GM12864 (cell line): ENCODE results near the gene CBLC.

Source experiments
- DNase-seq: peaks from one replicate; pipeline ENCODE4 v3.0.0-alpha.2; 2011; ENCODE audit warnings: low read depth
- H3K4me3 ChIP-seq: 2 replicates; pipeline ENCODE4 v1.5.1; 2011; ENCODE audit warnings: mild to moderate bottlenecking, low read depth, low read length, control low read depth
- TF ChIP-seq, protein P1 (sequence below): IDR thresholded peaks from 2 replicates; pipeline ENCODE4 v1.5.1; 2011; ENCODE audit warnings: low read depth, mild to moderate bottlenecking, moderate library complexity, low read length, control low read depth, inconsistent platforms; ENCODE audit errors: missing control alignments

Gene CBLC, protein sequence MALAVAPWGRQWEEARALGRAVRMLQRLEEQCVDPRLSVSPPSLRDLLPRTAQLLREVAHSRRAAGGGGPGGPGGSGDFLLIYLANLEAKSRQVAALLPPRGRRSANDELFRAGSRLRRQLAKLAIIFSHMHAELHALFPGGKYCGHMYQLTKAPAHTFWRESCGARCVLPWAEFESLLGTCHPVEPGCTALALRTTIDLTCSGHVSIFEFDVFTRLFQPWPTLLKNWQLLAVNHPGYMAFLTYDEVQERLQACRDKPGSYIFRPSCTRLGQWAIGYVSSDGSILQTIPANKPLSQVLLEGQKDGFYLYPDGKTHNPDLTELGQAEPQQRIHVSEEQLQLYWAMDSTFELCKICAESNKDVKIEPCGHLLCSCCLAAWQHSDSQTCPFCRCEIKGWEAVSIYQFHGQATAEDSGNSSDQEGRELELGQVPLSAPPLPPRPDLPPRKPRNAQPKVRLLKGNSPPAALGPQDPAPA

DNA sequence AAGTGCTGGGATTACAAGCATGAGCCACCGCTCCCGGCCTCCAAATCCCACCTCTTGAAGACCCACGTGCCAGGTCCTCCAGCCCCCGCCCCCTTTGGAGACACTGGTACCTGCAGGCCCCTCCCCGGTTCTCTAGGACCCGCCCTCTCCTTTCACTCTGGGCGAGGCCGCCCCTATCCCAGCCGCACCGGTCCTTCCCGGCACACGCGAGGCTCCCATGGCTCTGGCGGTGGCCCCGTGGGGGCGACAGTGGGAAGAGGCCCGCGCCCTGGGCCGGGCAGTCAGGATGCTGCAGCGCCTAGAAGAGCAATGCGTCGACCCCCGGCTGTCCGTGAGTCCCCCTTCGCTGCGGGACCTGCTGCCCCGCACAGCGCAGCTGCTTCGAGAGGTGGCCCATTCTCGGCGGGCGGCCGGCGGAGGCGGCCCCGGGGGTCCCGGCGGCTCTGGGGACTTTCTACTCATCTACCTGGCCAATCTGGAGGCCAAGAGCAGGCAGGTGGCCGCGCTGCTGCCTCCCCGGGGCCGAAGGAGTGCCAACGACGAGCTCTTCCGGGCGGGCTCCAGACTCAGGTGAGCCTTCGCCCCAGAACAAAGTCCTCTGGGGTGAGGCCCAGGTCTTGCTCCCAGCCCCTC lies at the start of gene CBLC:
TSS of gene CBLC (plus strand) at position 176 of the 633 bp plus-strand sequence. CDS start at position 218, 42 bp downstream.
- H3K4me3 ChIP-seq: no peak within 1 kb of the TSS
- DNase-seq: no peak
- TF ChIP-seq, protein P1, sequence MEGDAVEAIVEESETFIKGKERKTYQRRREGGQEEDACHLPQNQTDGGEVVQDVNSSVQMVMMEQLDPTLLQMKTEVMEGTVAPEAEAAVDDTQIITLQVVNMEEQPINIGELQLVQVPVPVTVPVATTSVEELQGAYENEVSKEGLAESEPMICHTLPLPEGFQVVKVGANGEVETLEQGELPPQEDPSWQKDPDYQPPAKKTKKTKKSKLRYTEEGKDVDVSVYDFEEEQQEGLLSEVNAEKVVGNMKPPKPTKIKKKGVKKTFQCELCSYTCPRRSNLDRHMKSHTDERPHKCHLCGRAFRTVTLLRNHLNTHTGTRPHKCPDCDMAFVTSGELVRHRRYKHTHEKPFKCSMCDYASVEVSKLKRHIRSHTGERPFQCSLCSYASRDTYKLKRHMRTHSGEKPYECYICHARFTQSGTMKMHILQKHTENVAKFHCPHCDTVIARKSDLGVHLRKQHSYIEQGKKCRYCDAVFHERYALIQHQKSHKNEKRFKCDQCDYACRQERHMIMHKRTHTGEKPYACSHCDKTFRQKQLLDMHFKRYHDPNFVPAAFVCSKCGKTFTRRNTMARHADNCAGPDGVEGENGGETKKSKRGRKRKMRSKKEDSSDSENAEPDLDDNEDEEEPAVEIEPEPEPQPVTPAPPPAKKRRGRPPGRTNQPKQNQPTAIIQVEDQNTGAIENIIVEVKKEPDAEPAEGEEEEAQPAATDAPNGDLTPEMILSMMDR: no peak

DNA sequence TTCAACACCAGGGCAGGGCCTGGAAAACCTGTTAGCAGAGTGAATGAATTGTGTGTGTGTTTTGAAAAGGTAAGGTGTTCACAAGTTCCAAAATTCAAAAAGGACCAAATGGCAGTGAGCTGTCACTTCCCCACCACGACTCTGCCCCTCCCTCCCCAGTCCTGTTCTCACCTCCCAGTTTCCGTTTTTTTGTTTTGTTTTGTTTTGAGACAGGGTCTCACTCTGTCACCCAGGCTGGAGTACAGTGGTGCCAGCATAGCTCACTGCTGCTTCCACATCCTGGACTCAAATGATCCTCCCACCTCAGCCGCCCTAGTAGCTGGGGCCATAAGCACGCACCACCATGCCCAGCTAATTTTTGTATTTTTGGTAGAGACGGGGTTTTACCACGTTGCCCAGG lies 49.5 kb upstream of the CBLC start:
- TF ChIP-seq, protein P1: no peak
- no peak overlapping the region for H3K4me3 ChIP-seq
- no peak for DNase-seq

DNA sequence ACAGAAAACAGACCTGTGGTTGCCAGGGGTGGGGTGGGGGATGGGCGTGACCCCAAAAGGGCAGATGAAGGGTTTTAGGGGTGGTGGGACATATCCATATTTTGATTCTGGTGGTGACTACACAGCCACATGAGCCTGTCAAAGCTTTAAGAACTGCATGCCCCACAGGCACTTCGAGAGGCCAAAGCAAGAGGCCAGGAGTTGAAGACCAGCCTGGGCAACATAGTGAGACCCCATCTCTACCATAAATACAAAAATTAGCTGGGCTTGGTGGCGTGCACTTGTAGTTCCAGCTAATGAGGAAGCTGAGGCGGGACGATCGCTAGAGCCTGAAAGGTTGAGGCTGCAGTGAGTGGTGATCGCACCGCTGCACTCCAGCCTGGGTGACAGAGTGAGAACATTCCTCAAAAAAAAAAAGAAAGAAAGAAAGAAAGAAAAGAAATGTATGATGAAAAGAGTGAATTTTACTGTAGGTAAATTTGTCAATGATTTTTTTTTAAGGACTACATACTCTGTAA lies 48.1 kb upstream of the CBLC start:
- H3K4me3 ChIP-seq: no peak overlapping the region
- TF ChIP-seq, protein P1: no peak
- DNase-seq: no peak

DNA sequence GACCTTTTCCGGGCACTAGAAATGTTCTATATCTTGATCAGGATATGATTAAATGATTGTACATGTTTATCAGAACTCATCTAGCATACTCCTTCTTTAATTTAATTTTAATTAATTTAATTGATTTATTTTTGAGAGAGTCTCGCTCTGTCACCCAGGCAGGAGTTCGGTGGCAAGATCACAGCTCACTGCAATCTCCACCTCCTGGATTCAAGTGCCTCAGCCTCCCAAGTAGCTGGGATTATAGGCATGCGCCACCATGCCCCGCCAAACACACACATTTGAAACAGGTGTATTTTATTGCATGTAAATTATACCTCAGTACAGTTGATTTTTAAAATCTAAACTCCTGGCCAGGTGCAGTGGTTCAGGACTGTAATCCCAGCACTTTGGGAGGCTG lies 46.6 kb upstream of the CBLC start:
- TF ChIP-seq, protein P1: no peak
- H3K4me3 ChIP-seq: no peak overlapping the region
- no peak for DNase-seq

DNA sequence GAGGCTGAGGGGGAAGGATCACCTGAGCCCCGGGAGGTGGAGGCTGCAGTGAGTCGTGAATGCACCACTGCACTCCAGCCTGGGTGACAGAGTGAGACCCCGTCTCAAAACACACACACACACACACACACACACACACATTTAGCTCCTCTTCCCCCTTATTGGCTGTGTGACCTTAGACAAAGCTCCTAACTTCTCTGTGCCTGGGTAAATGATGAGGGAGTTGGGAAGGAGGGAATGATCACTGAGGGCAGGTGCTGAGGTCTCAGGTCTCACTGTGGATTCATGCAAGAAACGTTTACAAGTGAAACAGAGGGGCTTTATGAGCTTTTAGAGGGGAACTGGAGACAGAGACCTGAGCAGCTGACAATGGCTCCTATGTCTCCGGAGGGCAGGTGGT lies 46.1 kb upstream of the CBLC start:
- DNase-seq: no peak
- TF ChIP-seq, protein P1: no peak
- no peak overlapping the region for H3K4me3 ChIP-seq

DNA sequence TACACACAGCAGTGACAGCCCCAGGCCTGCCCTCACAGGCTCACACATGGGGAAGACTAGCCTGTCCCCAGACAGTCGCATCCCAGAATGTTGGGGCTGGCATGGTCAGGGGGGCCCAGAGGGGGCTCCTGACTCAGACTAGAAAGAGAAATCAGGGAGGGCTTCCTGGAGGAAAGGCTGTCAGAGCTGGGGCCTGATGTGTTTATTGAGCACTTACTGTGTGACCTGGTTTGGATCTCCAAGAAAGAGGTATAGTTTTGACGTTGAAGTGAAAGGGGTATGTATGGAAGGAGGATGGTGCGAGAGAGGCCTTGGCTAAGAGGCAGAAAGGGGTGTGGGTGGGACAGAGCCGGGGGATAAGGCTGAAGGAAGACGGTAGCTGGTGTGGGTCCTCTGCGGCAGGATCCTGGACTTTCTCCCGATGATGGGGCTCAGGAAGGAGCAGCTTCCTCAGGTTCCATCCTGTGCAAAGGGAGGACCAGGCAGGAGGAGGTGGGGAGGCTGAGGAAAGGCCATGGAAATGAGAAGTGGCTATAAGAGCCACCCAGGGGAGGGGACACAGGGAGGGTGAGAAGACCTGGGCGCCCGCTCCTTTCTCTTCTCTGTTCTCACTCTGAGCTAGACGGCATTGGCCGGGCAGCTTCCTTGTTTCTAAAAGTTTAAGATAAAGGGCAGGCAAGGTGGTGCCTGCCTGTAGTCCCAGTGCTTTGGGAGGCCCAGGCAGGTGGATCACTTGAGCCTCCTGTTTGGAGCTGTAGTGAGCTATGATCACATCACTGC lies 45.3 kb upstream of the CBLC start:
- no peak overlapping the region for H3K4me3 ChIP-seq
- TF ChIP-seq, protein P1: no peak
- DNase-seq: no peak
